ENCODE data around the gene FADS2. TPM values are rescaled to one million over a fixed set of nuclear protein-coding genes. Genes with fewer than 3 reads are reported as not detected.

The FADS2 gene
- total and polyA plus RNA-seq, 3 donors from 2014 or later, result 73.5 to 123 (median 80.8) TPM

DNA sequence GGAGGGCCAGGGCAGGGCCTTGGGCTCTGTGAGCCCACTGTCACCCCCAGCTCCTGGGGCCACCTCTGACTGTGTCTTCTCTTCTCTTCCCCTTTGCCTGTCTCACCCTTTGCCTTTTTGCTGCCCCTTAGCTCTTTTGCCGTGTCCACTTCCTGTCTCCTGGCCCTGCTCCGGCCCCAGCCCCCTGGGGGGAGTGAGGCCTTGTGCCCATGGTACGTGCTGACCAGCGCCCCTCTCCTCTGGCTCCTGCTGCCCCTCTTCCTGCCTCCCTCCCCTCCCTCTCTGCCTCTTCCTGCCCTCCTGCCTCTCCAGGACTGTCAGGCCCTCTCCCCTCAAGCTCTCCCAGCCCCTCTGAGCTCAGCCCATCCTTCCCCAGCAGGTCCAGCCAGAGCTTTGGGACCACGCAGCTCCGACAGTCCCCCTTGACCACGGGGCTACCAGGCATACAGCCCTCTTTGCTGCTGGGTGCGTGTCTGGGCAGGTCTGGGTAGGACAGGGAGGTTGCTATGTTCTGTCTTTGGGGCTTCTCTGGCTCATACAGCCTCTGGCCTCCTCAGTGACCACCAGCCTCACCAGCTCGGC is 47.4 kb upstream of the FADS2 start:
- WGBS, 2 donors, result 90 to 92% methylated on average over 9 of the region's 9 CpGs
- TF ChIP-seq CTCF (IDR thresholded peaks at IDR 0.05) (no peak), POLR2A (IDR thresholded peaks at IDR 0.05) (no peak)
- intact Hi-C loops (cut with DNase I; ENCODE audit: low total_unique reads), result no loop called here
- no peaks in the 10 kb centered on the region for H3K36me3 ChIP-seq (ENCODE audit: low read depth, missing control alignments)
- DNase-seq, result no peak
- no peak overlapping the region for H3K4me3 ChIP-seq
- H3K4me1 ChIP-seq, result peaks cover 18% of the 10 kb centered on the region
- H3K27me3 ChIP-seq, result no peaks in the 10 kb centered on the region
- no peak overlapping the region for H3K27ac ChIP-seq
- H3K9me3 ChIP-seq, result no peaks in the 10 kb centered on the region

DNA sequence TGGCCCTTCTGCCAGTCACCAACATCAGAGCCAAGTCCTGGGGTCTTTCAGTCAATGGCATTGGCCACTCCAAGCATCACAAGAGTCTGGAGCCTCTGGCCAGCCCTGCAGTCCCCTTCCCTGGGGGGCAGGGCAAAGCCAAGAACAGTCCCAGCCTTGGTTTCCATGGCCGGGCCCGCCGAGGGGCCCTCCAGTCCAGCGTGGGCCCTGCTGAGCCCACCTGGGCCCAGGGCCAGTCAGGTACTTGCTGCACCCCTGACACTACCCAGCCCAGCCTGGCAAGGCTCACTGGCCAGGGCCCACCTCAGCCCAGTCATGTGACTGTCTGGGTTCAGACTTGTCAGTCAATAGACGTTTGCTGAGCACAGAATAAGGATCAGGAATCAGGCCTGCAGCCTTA is 46.5 kb upstream of the FADS2 start:
- H3K27me3 ChIP-seq, result no peaks in the 10 kb centered on the region
- no peaks in the 10 kb centered on the region for H3K36me3 ChIP-seq (ENCODE audit: low read depth, missing control alignments)
- H3K4me3 ChIP-seq, result no peak overlapping the region
- no peaks in the 10 kb centered on the region for H3K9me3 ChIP-seq
- H3K4me1 ChIP-seq, result peaks cover 14% of the 10 kb centered on the region
- TF ChIP-seq POLR2A (IDR thresholded peaks at IDR 0.05) (no peak), CTCF (IDR thresholded peaks at IDR 0.05) (no peak)
- H3K27ac ChIP-seq, result no peak overlapping the region
- intact Hi-C loops (cut with DNase I; ENCODE audit: low total_unique reads), result no loop called here
- DNase-seq, result no peak
- 88% methylated on average over 5 of the region's 5 CpGs; no CpG with 5 or more reads in 1 of the 2 donors for WGBS, 2 donors

DNA sequence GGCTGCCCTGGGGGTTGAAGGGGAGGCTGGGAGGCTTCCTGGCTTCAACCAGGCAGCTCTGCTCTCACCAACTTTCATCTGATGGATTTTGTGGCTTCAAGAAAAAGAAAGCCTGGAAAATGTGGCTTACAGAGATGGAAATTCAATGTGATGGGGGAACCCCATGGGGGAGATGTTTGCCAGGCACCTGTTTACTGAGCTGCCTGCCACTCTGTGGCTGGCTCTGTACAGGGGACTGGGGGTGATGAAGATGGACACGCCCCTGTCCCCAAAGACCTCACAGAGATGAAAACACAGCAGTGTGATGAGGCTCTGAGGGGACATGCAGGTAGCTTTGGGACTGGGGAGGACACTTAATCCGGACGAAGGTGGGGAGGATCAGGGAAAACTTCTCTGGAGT is 45.8 kb upstream of the FADS2 start:
- H3K4me3 ChIP-seq, result no peak overlapping the region
- H3K27ac ChIP-seq, result no peak overlapping the region
- peaks cover 7% of the 10 kb centered on the region for H3K4me1 ChIP-seq
- no peaks in the 10 kb centered on the region for H3K36me3 ChIP-seq (ENCODE audit: low read depth, missing control alignments)
- WGBS, 2 donors, result 90 to 92% methylated on average over 3 of the region's 3 CpGs
- no peak for TF ChIP-seq CTCF (IDR thresholded peaks at IDR 0.05)
- no peak for TF ChIP-seq POLR2A (IDR thresholded peaks at IDR 0.05)
- no peaks in the 10 kb centered on the region for H3K9me3 ChIP-seq
- DNase-seq, result no peak
- no peaks in the 10 kb centered on the region for H3K27me3 ChIP-seq
- intact Hi-C loops (cut with DNase I; ENCODE audit: low total_unique reads), result no loop called here

GRCh38 chr11:61782841-61783240 is 45.3 kb upstream of the FADS2 start:
- no peak for TF ChIP-seq POLR2A (IDR thresholded peaks at IDR 0.05)
- no peak for TF ChIP-seq CTCF (IDR thresholded peaks at IDR 0.05)
- 86 to 89% methylated on average over 9 to 11 of the region's 11 CpGs for WGBS, 2 donors
- Histone ChIP-seq H3K27ac (no peak overlapping the region), H3K27me3 (no peaks in the 10 kb centered on the region), H3K9me3 (no peaks in the 10 kb centered on the region), H3K36me3 (ENCODE audit: low read depth, missing control alignments) (no peaks in the 10 kb centered on the region), H3K4me1 (peaks cover 1% of the 10 kb centered on the region), H3K4me3 (no peak overlapping the region)
- DNase-seq, result no peak
- intact Hi-C loops (cut with DNase I; ENCODE audit: low total_unique reads), result no loop called here
